CD4-positive, alpha-beta T cell treated with Interleukin-4 for 4 hours (primary cell): ENCODE results near the gene ARHGEF28.

Source experiments
- DNase-seq: peaks from one replicate; pipeline ENCODE4 v3.0.0-alpha.2; 2020

ARHGEF28 gene

GRCh38 chr5:73748510-73749400, 122.8 kb downstream of the ARHGEF28 start:
- no peak for DNase-seq

DNA sequence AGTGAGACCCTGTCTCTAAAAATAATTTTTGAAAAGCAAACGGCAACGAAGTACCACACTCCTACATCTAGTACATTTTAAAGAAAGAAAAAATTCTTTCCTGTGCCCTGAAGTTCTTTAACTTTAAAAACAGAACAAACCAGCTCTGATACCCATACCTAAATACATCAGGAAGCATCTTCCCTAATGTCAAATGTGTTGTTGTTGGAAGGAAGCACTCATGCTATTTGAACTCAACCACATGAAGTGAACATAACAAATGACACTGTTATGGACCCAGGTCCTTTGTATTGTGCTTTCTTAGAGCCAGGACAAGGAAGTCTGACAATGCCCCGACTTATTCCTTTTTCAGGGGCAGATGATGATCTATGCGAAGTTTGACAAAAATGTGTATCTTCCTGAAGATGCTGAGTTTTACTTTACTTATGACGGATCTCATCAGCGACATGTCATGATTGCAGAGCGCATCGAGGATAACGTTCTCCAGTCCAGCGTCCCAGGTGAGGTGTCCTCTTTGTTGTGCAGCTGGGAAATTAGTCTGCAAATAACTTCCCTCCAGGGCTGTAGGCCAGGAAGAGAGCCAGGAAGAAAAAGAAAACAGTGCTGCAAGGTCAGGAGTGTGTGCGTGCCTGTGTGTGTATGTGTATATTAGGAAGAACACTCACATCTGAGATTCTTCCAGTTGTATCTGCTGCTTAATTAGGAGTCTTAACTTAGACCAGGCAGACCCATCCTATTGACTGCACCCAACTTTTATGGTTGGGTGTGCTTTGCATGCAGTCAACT, 123.7 kb downstream of the ARHGEF28 start:
- no peak for DNase-seq

GRCh38 chr5:73751254-73751914, 125.4 kb downstream of the ARHGEF28 start:
- no peak for DNase-seq

- no peak for DNase-seq
Observed at GRCh38 chr5:73754254-73754653, 128.3 kb downstream of the ARHGEF28 start.

GRCh38 chr5:73757416-73757815, 131.4 kb downstream of the ARHGEF28 start:
- no peak for DNase-seq

DNA sequence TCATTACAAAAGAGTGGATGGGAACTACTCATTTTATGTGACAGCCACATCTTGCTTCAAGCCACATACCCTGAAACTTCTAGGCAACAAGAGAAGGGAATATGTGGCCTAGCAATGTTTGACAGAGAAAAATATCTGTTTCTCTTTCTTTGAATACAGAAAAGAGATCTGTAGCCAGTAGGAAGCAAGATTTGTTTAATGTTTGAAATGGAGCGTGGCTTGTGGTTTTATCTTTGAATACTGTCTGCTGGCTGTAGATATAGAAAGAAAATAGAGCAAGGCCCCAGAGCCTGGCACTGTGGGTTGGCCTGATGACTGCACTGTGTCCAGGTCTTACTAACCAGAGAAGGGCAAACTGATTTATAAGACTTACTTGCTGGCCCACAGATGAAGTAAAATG, 133.8 kb downstream of the ARHGEF28 start:
- no peak for DNase-seq

DNA sequence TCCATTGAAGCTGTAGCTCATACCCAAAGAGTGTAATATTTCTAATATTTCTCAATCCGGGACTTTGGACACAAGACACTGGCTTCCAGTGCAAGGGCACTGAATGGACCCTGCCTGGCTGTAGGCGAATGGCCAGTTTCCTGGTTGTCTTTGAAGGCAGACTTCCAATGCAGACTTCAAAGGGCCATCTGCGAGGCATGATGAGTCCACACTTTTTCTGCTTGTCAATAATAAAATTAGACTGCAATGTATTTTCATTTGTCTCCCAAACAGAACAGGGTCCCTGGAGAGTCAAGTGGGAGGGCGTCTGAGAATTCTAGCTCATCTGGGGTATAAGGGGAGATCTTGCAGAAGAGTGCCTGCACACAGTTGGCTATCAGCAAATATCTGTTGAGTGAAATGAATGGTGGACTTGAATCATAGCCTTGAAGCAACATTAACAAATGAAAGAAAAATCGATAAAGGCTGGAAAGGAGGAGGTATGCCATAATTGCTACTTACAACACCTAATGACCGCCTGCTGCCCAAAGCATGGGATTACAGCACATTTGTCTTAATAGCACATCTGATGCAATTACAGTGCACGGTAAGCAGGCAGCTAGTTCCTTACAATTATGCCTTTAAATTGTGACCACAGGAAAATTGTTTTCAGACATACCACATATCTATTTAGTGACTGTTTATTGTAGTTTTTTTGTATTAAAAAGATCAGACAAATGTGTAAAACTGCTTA, 137.5 kb downstream of the ARHGEF28 start:
- DNase-seq: no peak

DNA sequence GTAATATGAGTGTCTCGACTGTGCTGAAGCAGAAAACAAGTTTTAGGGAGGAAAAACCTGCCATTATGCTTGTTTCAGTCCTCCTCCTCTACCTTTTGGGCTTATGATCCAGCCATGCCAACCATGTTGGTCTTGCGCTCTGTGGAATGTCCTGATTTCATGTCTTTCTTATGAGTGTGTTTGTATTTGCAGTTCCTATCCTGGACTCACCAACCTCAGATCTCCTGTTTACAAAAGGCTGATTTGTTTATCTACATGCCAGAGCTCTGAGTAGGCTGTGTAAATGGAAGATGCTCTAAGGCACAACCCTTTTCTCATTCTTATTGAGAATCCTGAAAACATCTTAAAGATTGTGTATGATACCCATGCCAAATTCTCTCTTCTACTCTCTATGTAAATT, 138.6 kb downstream of the ARHGEF28 start:
- DNase-seq: no peak

- DNase-seq: no peak
Observed at GRCh38 chr5:73764996-73765395, 139.0 kb downstream of the ARHGEF28 start.

DNA sequence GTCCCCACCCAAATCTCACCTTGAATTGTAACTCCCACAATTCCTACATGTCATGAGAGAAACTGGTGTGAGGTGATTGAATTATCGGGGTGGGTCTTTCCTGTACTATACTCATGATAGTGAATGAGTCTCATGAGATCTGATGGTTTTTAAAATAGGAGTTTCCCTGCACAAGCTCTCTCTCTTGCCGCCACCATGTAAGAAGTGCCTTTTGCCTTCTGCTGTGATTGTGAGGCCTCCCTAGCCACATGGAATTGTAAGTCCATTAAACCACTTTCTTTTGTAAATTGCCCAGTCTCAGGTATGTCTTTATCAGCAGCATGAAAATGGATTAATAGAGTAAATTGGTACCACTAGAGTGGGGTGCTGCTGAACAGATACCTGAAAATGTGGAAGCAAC, 140.9 kb downstream of the ARHGEF28 start:
- no peak for DNase-seq

DNA sequence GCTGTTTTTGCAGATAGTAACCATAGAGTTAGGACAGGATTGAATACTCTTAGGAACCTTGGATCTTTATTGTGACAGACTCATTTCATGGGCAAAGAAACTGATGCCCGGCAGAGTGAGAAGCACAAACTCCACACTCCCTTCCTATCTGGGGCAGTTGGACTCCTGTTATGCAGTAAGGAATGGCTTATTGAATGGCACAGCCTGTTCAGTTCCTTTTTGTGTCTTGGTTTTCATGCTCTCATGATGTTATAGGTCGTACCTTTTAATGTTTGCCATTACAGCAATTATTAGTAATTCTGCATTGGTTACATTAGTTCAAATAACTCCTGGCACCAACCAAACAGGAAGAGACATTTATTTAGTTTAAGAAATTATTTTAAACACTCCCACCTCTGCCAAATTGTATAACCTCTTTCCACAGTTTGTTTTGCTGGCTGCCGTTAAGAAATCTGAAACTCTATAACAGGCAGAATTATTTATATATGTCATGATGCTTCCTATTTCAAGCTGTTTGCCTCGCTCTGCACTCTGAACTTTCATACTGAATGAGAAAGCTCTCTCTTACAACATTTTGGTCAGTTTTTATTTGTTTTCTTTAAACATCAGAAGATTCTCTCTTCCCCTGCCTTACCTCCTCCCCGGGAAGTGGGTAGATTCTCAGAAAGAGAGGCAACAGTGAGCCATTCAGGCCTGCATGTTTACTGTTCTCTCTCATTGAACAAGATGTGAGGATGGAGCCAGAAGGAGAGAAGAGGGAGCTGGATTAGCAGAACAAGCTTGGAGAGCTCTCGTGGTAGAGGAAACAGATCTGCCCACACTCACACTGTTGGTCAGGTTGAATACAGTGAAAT, 144.4 kb downstream of the ARHGEF28 start:
- DNase-seq: no peak

GRCh38 chr5:73774924-73775323, 148.9 kb downstream of the ARHGEF28 start:
- DNase-seq: no peak

GRCh38 chr5:73776405-73776804, 150.4 kb downstream of the ARHGEF28 start:
- DNase-seq: no peak

- no peak for DNase-seq
Observed at GRCh38 chr5:73777192-73777591, 151.2 kb downstream of the ARHGEF28 start.

GRCh38 chr5:73780302-73781080, 154.5 kb downstream of the ARHGEF28 start:
- DNase-seq: no peak

- no peak for DNase-seq
Observed at GRCh38 chr5:73781107-73781768, 155.2 kb downstream of the ARHGEF28 start.

GRCh38 chr5:73783828-73784227, 157.8 kb downstream of the ARHGEF28 start:
- DNase-seq: no peak

- DNase-seq: no peak
Observed at GRCh38 chr5:73786043-73786831, 160.2 kb downstream of the ARHGEF28 start.

GRCh38 chr5:73789851-73790281, 163.9 kb downstream of the ARHGEF28 start:
- no peak for DNase-seq

DNA sequence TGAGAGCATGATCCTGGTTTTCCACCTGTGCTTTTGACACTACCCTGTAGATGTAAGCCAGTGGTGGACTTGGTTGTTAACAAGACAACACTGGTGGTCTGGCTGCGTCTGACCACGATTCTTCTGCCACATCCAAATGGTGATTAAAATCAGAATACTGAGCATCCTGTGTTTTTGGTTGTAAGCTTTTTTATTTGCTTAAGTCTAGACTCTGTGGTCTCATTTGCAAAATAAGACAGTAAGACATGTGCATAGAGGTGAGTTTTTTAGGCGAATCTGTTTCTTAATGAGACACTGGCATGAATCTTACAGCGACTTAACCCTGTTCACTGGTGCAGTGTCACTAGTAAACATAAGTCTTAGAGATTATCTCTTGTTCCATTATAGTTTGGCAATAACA, 165.4 kb downstream of the ARHGEF28 start:
- DNase-seq: no peak
